HG03565 (cell line): ENCODE data around the gene BTLA.
"Not testable (repeated sequence)": the region's sequence is repeated elsewhere in the genome, so short reads cannot be mapped to it uniquely, and the experiment has no call there.

ENCODE experiments used
- ATAC-seq: cut with Tn5 transposase; IDR thresholded peaks from one replicate; pipeline ENCODE4 v1.9.1; 2021; ENCODE audit warnings: mild to moderate bottlenecking, moderate library complexity; ENCODE audit not compliant: unreplicated experiment

BTLA gene

GRCh38 chr3:112456147-112456546, 43.1 kb downstream of the BTLA start:
- no peak for ATAC-seq

DNA sequence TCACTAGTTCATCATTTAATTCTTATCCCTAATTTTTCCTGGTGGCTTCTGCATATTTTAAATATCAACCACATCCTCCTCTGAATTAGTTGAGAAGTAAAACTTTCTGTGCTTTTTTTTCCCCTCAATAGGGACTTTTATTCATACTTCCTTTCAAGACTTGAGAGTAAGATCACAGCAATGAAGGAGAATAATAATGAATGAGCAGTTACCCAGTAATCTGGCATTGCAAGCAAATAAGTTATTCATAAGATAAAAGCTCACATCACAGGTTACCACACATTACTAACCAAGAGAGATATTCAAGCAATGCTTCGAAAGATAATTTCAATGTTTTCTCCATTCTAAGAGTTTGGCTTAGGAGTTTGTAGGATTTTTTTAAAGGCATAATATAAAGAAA, 50.3 kb downstream of the BTLA start:
- ATAC-seq, result no peak

GRCh38 chr3:112446343-112446742, 52.9 kb downstream of the BTLA start:
- no peak for ATAC-seq

- no peak for ATAC-seq
Measured at GRCh38 chr3:112445839-112446238, 53.4 kb downstream of the BTLA start.

DNA sequence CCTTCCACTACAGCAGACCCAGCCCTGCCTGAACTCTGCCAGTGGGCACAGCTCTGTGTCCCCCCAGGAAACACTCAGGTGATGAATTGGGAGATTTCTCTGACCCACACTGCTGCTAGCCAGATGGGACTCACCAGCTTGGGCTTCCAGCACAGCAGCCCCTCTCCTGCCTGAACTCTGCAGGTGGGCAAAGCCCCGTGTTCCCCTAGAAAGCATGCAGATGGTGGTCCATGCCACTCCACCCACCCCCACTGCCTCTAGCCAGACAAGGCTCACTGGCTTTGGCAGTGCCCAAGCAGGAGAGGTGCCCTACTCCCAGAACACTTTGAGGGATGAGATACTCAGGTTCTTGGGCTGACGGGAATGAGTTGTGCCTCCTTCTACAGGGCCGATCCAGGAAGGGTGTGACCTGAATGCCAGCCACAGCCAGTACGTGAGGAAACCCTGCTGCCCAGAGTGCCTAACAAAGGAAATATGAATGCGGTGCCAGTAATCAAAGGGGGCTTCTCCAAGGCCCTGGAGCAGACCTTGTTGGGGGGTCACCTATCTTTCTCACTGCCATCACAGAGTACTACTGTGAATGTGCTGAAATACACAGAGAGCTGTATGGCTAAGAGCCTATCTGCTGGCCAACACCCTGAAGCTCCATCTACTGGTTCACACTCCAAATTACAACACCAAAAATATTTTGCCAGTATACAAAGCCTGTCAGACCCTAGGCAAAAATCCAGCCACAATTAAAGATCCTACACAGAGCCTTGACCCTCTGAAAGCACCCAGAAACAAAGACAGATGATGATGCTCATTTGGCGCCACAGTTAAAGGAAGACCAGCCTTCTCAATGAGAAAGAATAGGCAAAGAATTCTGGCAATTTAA, 61.9 kb downstream of the BTLA start:
- ATAC-seq, result peak; percentile 65

- no peak for ATAC-seq
Measured at GRCh38 chr3:112429960-112430359, 69.3 kb downstream of the BTLA start.

- no peak for ATAC-seq
Measured at GRCh38 chr3:112427123-112427522, 72.1 kb downstream of the BTLA start.

DNA sequence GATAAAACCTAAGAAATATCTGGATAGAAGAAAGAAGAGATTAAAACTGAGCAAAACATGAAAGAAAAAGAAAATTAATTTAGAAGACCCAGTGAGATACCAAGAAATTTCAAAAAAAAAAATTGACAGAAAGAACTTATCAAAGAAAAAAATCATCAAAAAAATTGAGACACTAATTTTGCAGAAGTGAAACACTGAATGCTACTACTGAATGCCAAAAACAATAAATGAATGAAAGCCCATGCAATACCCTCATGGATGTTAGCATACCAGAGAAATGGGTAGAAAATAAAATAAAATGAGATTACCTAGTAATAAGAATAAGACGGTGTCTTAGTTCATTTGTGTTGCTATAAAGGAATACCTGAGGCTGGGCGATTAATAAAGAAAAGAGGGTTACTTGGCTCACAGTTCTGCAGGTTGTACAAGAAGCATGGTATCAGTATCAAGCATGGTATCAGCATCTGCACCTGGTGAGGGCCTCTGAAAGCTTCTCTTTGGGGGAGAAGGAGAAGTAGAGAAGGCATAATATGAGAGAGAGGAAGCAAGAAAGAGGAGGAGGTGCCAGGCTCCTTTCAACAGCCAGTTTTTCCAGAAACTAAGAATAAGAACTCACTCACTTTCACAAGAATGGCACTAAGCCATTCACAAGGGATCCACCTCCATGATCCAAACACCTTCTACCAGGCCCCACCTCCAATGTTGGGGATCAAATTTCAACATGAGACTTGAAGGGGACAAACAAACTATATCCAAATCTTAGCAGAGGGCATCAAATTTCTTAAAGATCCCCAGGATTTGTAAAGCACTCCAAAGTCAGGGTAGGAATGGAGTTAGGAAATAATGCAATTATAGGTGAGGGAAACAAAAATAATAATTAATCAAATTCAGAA, 73.2 kb downstream of the BTLA start:
- no peak for ATAC-seq

GRCh38 chr3:112425382-112425781, 73.9 kb downstream of the BTLA start:
- ATAC-seq, result no peak

DNA sequence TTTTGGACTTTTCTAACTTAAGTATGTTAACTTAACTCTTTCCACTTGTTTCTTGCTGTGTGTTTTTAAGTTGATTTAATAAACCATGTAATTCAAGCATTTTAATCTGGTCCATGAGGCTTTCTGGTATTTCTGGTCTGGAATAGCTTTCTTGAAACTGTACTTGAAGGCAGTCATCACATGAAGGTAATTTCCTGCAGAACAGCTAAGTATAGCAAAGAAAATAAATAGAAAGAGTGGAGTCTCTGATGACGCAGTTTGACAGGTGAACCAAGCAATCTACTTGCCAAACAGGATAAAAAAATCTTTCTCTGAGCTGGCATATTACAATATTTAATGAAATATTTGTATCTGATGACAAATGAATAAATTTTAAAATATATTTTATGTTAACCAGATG, 74.9 kb downstream of the BTLA start:
- no peak for ATAC-seq

DNA sequence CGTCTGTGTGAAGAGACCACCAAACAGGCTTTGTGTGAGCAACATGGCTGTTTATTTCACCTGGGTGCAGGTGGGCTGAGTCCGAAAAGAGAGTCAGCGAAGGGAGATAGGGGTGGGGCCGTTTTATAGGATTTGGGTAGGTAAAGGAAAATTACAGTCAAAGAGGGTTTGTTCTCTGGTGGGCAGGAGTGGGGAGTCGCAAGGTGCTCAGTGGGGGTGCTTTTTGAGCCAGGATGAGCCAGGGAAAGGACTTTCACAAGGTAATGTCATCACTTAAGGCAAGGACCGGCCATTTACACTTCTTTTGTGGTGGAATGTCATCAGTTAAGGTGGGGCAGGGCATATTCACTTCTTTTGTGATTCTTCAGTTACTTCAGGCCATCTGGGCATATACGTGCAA, 76.4 kb downstream of the BTLA start:
- ATAC-seq, result not testable (repeated sequence)

GRCh38 chr3:112418526-112418925, 80.7 kb downstream of the BTLA start:
- not testable (repeated sequence) for ATAC-seq

GRCh38 chr3:112417696-112418318, 81.5 kb downstream of the BTLA start:
- no peak for ATAC-seq

- ATAC-seq, result no peak
Measured at GRCh38 chr3:112416391-112417212, 82.7 kb downstream of the BTLA start.

DNA sequence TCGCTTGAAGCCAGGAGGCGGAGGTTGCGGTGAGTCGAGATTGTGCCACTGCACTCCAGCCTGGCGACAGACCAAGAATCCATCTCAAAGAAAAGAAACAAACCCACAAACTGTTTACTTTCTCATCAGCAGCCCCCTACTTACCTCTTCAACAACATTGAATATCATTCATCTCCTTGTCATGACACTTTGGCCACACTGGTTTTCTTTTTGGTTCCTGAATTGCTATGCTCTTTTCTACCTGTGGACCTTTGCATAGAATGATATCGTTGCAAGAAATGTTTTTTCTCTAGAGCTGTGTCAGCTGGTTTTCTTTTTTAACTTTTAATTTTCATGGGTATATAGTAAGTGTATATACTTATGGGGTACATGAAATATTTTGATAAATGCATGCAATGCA, 83.9 kb downstream of the BTLA start:
- ATAC-seq, result no peak
